ENCODE measurements around the gene KEAP1. TPM values are rescaled to one million over a fixed set of nuclear protein-coding genes. Genes with fewer than 3 reads are reported as not detected.

The KEAP1 gene
- total RNA-seq, 1 experiment from 2014 or later: 128 TPM

DNA sequence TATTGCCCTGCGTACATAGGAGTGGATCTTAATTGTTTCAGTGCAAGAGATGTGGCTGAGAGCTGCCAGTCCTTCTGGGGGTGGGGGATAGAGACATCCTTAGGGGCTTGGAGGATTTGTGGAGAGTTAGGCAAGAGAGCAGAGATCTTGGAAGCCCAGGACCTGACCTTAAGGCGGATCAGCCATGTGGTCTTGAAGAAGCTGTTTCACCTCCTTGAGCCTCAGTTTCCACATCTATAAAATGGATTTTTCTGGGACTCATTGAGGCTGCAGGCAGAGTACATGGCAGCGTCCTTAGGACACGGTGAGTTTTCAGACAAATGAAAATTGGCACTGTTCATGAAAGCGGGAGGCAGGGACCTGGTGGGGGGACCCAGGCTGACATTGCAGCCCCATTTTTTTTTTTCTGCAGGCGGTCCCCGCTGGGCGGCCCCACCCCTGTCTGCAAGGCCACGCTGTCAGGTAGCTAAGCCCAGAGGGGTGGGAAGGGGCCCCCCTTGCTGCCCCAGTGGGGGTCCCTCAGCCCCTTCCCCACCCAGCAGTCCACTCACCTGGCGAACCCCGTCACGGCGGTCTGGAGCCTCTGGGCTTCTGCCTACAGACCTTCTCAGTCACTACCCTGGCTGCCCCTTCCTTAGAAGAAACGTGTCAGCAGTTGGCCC, 52.8 kb downstream of the KEAP1 start:
- DNase-seq (ENCODE audit: low spot score): no peak

GRCh38 chr19:10449037-10449436, 54.1 kb downstream of the KEAP1 start:
- DNase-seq (ENCODE audit: low spot score): no peak

DNA sequence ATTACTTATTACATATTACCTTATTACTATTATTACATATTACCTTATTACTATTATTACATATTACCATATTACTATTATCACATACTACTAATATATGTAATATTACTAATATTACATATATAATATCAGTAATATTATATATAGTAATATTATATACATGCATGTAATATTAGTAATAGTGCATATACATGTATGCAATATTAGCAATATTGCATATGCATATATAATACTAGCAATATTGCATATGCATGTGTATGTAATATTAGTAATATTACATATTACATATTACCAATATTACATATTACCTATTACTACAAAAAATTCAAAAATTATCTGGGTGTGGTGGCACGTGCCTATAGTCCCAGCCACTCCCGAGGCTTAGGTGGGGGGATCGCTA, 60.5 kb downstream of the KEAP1 start:
- no peak for DNase-seq (ENCODE audit: low spot score)

DNA sequence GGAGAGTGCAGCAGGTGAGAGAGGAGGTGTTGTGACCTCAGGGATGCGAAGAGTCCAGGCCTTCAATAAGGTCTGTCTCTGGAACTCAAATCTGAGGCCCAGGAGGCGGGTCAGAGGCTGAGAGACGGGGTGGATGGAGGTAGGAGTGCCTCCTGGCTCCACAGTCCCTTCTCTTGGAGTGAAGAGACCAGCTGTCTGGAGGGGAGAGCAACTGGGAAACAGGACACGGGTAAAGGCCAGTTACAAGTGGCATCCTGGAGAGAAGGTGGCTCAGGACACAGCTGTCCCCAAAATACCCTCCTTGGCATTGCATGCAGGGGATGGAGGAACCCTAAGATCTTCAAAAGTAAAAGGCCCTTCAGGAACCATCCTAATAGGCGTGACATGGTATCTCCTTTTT, 63.6 kb downstream of the KEAP1 start:
- DNase-seq (ENCODE audit: low spot score): no peak

Other genes with a start within 250 kb of the KEAP1 start
- gene ICAM1, start 232.2 kb downstream of the KEAP1 start, total RNA-seq (2014; rRNA removed; shearing (Covaris generic)): 0.22 TPM in 1 of 2 replicates, not detected in the other
- 0.09 and 0.24 TPM in 2 replicates for gene ICAM4, start 216.4 kb downstream of the KEAP1 start, total RNA-seq (2014; rRNA removed; shearing (Covaris generic))
- gene ICAM5, start 213.4 kb downstream of the KEAP1 start, total RNA-seq (2014; rRNA removed; shearing (Covaris generic)): 0.19 and 0.53 TPM in 2 replicates
- gene ZGLP1, start 193.5 kb downstream of the KEAP1 start, total RNA-seq (2014; rRNA removed; shearing (Covaris generic)): 1.3 and 1.5 TPM in 2 replicates
- gene FDX2, start 187.3 kb downstream of the KEAP1 start, total RNA-seq (2014; rRNA removed; shearing (Covaris generic)): 50.7 and 57.2 TPM in 2 replicates
- gene RAVER1, start 169.8 kb downstream of the KEAP1 start, total RNA-seq (2014; rRNA removed; shearing (Covaris generic)): 26.8 and 34.9 TPM in 2 replicates
- 3.6 and 8.9 TPM in 2 replicates for gene ICAM3, start 163.7 kb downstream of the KEAP1 start, total RNA-seq (2014; rRNA removed; shearing (Covaris generic))
- 59.7 and 112 TPM in 2 replicates for gene TYK2, start 122.8 kb downstream of the KEAP1 start, total RNA-seq (2014; rRNA removed; shearing (Covaris generic))
- 260 and 268 TPM in 2 replicates for gene CDC37, start 99.8 kb downstream of the KEAP1 start, total RNA-seq (2014; rRNA removed; shearing (Covaris generic))
- gene PDE4A, start 82.8 kb downstream of the KEAP1 start, total RNA-seq (2014; rRNA removed; shearing (Covaris generic)): 0.41 and 1.3 TPM in 2 replicates
- gene S1PR5, start 14.1 kb upstream of the KEAP1 start, total RNA-seq (2014; rRNA removed; shearing (Covaris generic)): 7.9 and 9.0 TPM in 2 replicates
- gene ATG4D, start 40.5 kb upstream of the KEAP1 start, total RNA-seq (2014; rRNA removed; shearing (Covaris generic)): 62.5 and 68.0 TPM in 2 replicates
- 7.4 and 9.5 TPM in 2 replicates for gene KRI1, start 62.7 kb upstream of the KEAP1 start, total RNA-seq (2014; rRNA removed; shearing (Covaris generic))
- gene CDKN2D, start 65.6 kb upstream of the KEAP1 start, total RNA-seq (2014; rRNA removed; shearing (Covaris generic)): 10.6 and 11.3 TPM in 2 replicates
- gene AP1M2, start 84.0 kb upstream of the KEAP1 start, total RNA-seq (2014; rRNA removed; shearing (Covaris generic)): 39.4 and 41.9 TPM in 2 replicates
- 54.9 and 327 TPM in 2 replicates for gene SLC44A2, start 122.2 kb upstream of the KEAP1 start, total RNA-seq (2014; rRNA removed; shearing (Covaris generic))
- gene ILF3, start 151.0 kb upstream of the KEAP1 start, total RNA-seq (2014; rRNA removed; shearing (Covaris generic)): 171 and 172 TPM in 2 replicates
- 43.0 and 48.8 TPM in 2 replicates for gene QTRT1, start 198.1 kb upstream of the KEAP1 start, total RNA-seq (2014; rRNA removed; shearing (Covaris generic))
- gene DNM2, start 214.7 kb upstream of the KEAP1 start, total RNA-seq (2014; rRNA removed; shearing (Covaris generic)): 51.7 and 56.0 TPM in 2 replicates